Measurements from ENCODE around the gene IGSF21. TPM values are rescaled to one million over a fixed set of nuclear protein-coding genes. Genes with fewer than 3 reads are reported as not detected.

The IGSF21 gene
- total RNA-seq, 1 donor from 2014 or later: not detected

DNA sequence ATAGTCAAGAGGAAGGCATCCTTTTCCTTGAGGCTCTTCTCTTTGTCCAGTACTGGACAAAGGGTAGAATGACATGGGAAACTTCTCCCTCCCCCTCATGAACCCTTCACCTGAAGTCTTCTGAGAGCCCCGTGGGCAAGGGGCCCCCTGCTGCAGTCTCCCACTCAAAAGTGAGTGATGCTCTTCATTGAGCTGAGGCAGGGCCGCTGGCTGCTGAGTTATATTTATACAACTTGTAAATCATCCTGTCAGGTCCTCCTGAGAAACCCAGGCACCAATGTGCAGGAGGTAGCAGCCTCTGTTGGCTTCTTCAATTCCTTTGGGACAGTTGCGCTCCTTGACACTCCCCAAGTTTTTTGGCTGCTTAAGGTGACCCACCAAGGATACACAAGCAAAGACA lies 150.2 kb downstream of the IGSF21 start:
- Mint-ChIP-seq H3K4me3 (no peak overlapping the region), H3K9me3 (no peaks in the 10 kb centered on the region)
- TF ChIP-seq, protein P1, sequence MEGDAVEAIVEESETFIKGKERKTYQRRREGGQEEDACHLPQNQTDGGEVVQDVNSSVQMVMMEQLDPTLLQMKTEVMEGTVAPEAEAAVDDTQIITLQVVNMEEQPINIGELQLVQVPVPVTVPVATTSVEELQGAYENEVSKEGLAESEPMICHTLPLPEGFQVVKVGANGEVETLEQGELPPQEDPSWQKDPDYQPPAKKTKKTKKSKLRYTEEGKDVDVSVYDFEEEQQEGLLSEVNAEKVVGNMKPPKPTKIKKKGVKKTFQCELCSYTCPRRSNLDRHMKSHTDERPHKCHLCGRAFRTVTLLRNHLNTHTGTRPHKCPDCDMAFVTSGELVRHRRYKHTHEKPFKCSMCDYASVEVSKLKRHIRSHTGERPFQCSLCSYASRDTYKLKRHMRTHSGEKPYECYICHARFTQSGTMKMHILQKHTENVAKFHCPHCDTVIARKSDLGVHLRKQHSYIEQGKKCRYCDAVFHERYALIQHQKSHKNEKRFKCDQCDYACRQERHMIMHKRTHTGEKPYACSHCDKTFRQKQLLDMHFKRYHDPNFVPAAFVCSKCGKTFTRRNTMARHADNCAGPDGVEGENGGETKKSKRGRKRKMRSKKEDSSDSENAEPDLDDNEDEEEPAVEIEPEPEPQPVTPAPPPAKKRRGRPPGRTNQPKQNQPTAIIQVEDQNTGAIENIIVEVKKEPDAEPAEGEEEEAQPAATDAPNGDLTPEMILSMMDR (IDR thresholded peaks at IDR 0.05; ENCODE audit: unreplicated experiment): no peak

DNA sequence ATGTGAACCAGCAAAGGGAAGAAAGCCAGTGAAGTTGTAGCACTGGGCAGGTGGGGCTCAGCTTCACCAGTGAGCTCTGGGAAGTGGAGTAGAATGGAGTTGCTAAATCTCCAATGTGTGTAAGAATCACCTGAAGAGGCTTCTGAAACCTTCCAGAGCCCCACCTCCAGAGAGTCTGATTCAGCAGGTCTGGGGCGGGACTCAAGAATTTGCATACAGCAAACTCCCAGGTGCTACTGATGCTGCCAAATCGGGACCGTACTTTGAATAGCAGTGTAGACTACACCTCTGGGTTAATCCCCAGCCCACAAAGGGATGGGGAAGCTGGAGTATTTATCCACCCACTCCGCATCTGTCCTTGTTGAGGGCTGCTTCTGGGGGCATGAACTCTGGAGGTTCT lies 154.3 kb downstream of the IGSF21 start:
- DNase-seq (ENCODE audit: low spot score in 2 of 2, unreplicated experiment in 2 of 2): no peak
- TF ChIP-seq, protein P1 (IDR thresholded peaks at IDR 0.05; ENCODE audit: unreplicated experiment): no peak
- H3K27ac Mint-ChIP-seq: no peak overlapping the region
- no peak overlapping the region for H3K4me3 Mint-ChIP-seq
- peaks cover 58% of the 10 kb centered on the region for H3K27me3 Mint-ChIP-seq (ENCODE audit: low read depth)
- no peaks in the 10 kb centered on the region for H3K9me3 Mint-ChIP-seq
- H3K4me1 Mint-ChIP-seq: no peaks in the 10 kb centered on the region
- H3K36me3 Mint-ChIP-seq: no peaks in the 10 kb centered on the region

More for the DNA sequence above, 150.2 kb downstream of the IGSF21 start:
- DNase-seq (ENCODE audit: low spot score in 2 of 2, unreplicated experiment in 2 of 2): no peak
- Mint-ChIP-seq H3K27me3 (ENCODE audit: low read depth) (peaks cover 44% of the 10 kb centered on the region), H3K27ac (no peak overlapping the region), H3K4me1 (no peaks in the 10 kb centered on the region), H3K36me3 (no peaks in the 10 kb centered on the region)

DNA sequence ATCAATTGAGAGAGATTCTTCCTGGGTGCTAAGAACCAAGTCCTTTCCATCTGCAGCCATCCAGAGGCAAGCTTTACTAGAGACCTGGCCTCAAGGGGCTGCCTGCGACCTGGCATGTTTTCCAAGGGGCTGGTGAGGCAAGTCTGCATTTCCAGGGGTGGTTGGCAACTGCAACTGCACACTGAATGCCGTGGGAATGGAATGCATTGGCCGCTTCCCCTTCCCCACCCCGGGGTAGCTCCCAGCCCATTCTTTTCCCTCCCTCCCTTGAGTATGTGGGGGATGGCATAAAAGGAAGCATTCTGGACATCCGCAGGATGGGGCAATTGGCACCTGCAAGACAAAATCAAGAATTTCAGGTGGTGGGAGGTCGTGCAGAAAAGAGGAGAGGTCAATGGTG lies 155.1 kb downstream of the IGSF21 start:
- no peak for DNase-seq (ENCODE audit: low spot score in 2 of 2, unreplicated experiment in 2 of 2)
- H3K27ac Mint-ChIP-seq: no peak overlapping the region
- no peaks in the 10 kb centered on the region for H3K4me1 Mint-ChIP-seq
- H3K27me3 Mint-ChIP-seq (ENCODE audit: low read depth): peaks cover 61% of the 10 kb centered on the region
- H3K4me3 Mint-ChIP-seq: no peak overlapping the region
- TF ChIP-seq, protein P1 (IDR thresholded peaks at IDR 0.05; ENCODE audit: unreplicated experiment): no peak
- H3K36me3 Mint-ChIP-seq: no peaks in the 10 kb centered on the region
- H3K9me3 Mint-ChIP-seq: no peaks in the 10 kb centered on the region

DNA sequence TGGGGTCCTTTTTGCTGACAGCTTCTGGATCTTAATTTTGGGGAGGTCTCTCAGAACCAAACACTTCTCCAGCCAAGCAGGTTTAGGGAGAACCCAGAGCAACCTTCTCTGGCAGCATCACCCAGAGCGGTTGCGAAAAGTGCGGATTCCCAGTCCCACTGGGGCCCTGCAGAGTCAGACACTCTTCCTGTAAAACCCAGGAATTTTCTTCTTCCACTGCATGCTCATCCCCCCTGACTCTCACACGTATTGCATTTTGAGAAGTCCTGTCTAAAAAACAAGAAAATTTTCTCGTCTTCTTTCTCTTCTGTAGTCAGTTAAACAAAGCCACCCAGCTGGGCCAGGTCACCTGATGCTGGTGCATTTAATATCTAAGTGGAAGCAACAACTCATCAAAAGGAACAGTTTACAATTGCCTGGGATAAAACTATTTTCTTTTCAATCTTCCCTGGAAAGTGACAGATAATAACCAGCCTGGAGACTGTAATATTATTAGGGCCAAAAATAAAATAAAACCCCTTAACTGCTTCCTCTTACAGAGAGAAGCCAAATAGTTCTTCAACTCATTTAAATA lies 156.0 kb downstream of the IGSF21 start:
- no peaks in the 10 kb centered on the region for H3K4me1 Mint-ChIP-seq
- H3K36me3 Mint-ChIP-seq: no peaks in the 10 kb centered on the region
- no peak overlapping the region for H3K27ac Mint-ChIP-seq
- H3K9me3 Mint-ChIP-seq: no peaks in the 10 kb centered on the region
- no peak for DNase-seq (ENCODE audit: low spot score in 2 of 2, unreplicated experiment in 2 of 2)
- peaks cover 67% of the 10 kb centered on the region for H3K27me3 Mint-ChIP-seq (ENCODE audit: low read depth)
- TF ChIP-seq, protein P1 (IDR thresholded peaks at IDR 0.05; ENCODE audit: unreplicated experiment): no peak
- H3K4me3 Mint-ChIP-seq: no peak overlapping the region

DNA sequence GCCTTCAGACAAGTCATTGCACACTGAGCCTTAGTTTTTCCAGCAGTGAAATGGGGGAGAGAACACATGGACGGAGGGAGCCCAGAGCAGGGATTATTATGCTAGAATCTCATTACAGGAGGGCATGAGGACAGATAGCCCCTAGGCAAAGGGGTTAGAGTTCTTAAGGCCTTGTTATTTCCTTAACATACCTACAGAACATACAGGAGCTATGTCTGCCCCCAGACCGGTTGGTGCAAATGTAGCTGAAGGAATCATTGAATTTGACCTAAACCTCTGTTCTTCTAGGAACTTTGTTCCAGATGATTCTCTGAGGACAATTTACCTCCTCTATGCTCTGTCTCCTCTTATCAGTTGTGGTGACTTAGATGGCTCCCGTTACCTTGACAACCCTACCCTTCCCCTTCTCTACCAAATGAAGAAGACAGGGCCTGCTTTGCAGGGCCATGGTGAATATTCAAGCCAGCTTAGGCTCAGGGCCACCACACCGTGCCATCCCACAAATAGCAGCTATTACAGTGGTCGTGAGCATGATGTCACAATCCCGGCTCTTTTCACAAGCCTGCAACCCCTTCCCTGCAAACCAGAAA lies 156.9 kb downstream of the IGSF21 start:
- no peak for DNase-seq (ENCODE audit: low spot score in 2 of 2, unreplicated experiment in 2 of 2)
- no peak overlapping the region for H3K4me3 Mint-ChIP-seq
- TF ChIP-seq, protein P1 (IDR thresholded peaks at IDR 0.05; ENCODE audit: unreplicated experiment): no peak
- H3K9me3 Mint-ChIP-seq: no peaks in the 10 kb centered on the region
- H3K27me3 Mint-ChIP-seq (ENCODE audit: low read depth): peaks cover 69% of the 10 kb centered on the region
- no peaks in the 10 kb centered on the region for H3K36me3 Mint-ChIP-seq
- H3K4me1 Mint-ChIP-seq: no peaks in the 10 kb centered on the region
- no peak overlapping the region for H3K27ac Mint-ChIP-seq
